OCI-LY1 (cell line): Measurements from ENCODE around the gene NUF2.

Source experiments
- CTCF ChIP-seq: fragments of 200-600 bp; sonication (generic), shearing (Covaris generic); IDR thresholded peaks from 2 replicates; pipeline ENCODE4 v1.5.1; 2017; ENCODE audit warnings: mild to moderate bottlenecking, antibody characterized with exemption, low read length, moderate library complexity, mixed read lengths
- EZH2 ChIP-seq: fragments of 200-600 bp; sonication (generic), shearing (Covaris generic); IDR thresholded peaks from 2 replicates; pipeline ENCODE4 v1.8.0; 2017; ENCODE audit warnings: borderline replicate concordance, mixed run types, mild to moderate bottlenecking, antibody characterized with exemption, low read length, moderate library complexity, mixed read lengths

GRCh38 chr1:163290025-163290640 lies 31.6 kb upstream of the NUF2 start:
- no peak for TF ChIP-seq CTCF
- no peak for TF ChIP-seq EZH2
